Keratinocyte (primary cell): ENCODE measurements around the gene OVAAL.

Source experiments
- EZH2 ChIP-seq: IDR thresholded peaks from one replicate; pipeline ENCODE4 v1.6.1; 2012; ENCODE audit warnings: inconsistent platforms, mild to moderate bottlenecking, low read length, moderate library complexity
- TF ChIP-seq, protein P1 (sequence below), 3 experiments: IDR thresholded peaks in 1 of 3; conservative IDR thresholded peaks in 1 of 3; optimal IDR thresholded peaks in 1 of 3; 2 replicates in 2 of 3; 3 replicates in 1 of 3; pipeline versions ENCODE3 to v1.5.1; 2011; ENCODE audit warnings: low read length in 3 of 3, mild to moderate bottlenecking in 3 of 3, moderate library complexity in 2 of 3, control low read depth in 1 of 3, inconsistent platforms in 1 of 3; ENCODE audit not compliant: insufficient read depth in 2 of 3; ENCODE audit errors: extremely low read depth in 1 of 3

DNA sequence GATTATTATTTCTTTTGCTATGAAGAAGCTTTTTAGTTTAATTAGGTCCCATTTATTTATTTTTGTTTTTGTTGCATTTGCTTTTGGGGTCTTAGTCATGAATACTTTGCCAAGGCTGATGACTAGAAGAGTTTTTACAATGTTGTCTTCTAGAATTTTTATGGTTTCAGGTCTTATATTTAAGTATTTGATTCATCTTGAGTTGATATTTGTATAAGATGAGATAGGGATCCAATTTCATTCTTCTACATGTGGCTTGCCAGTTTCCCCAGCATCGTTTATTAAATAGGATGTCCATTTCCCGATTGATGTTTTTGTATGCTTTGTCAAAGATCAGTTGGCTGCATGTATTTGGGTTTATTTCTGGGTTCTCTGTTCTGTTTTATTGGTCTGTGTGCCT, 47.9 kb upstream of the OVAAL start:
- TF ChIP-seq EZH2: no peak
- TF ChIP-seq, protein P1, sequence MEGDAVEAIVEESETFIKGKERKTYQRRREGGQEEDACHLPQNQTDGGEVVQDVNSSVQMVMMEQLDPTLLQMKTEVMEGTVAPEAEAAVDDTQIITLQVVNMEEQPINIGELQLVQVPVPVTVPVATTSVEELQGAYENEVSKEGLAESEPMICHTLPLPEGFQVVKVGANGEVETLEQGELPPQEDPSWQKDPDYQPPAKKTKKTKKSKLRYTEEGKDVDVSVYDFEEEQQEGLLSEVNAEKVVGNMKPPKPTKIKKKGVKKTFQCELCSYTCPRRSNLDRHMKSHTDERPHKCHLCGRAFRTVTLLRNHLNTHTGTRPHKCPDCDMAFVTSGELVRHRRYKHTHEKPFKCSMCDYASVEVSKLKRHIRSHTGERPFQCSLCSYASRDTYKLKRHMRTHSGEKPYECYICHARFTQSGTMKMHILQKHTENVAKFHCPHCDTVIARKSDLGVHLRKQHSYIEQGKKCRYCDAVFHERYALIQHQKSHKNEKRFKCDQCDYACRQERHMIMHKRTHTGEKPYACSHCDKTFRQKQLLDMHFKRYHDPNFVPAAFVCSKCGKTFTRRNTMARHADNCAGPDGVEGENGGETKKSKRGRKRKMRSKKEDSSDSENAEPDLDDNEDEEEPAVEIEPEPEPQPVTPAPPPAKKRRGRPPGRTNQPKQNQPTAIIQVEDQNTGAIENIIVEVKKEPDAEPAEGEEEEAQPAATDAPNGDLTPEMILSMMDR (optimal IDR thresholded peaks at IDR 0.05 in 1 of 3, IDR thresholded peaks at IDR 0.05 in 1 of 3, conservative IDR thresholded peaks at IDR 0.05 in 1 of 3; ENCODE audit: extremely low read depth in 1 of 3, insufficient read depth in 2 of 3, low read length in 3 of 3): no peak
